ENCODE data around the gene ST7L.

DNA sequence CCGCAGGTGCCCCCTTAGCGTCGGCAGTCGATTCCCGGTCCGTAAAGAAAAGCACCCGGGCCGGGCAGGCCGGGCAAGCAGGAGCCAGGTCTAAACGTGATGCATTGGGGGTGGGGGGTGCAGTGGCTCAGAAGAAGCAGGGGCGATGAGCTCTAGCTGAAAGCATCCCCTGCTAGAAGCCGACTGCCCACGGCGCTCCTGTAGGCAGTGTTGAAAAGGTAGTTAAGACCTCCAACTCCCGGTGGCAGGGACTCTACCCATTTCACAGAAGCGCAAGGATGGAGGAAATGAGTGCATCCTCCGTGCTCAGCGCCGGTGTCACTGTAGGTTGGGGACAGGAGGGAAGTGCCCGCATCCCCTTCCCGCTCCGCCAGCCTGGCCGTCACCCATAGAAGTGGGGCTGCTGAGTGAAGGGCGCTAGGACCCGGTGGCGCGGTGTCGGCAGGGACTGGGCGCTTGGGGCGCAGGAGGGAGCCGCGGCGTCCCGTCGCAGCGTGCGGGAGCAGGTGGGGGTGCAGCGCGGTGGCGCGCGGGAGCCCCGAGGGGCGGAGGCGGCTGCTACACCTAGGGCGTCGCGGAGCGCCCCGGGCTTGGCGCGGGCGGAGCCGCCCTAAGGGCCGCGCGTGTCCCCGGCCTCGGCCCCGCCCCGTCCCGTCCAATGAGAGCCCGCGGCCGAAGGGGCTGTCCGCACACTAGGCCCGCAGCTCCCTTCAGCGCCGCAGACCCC, 110.5 kb downstream of the ST7L start, which contains the start of gene WNT2B:
- TF ChIP-seq EZH2 (IDR thresholded peaks at IDR 0.05; ENCODE audit: borderline replicate concordance, low read length) (peak; percentile 68), CTCF (conservative IDR thresholded peaks at IDR 0.05 in 1 of 2, IDR thresholded peaks at IDR 0.05 in 1 of 2; ENCODE audit: extremely low read depth in 1 of 2, insufficient read depth in 1 of 2, low read depth in 1 of 2, low read length in 2 of 2) (no peak)

All from mammary epithelial cell (primary cell).